BE2C (cell line): ENCODE measurements around the gene TNFSF12.

Experiments
- DNase-seq: peaks from one replicate; pipeline ENCODE4 v3.0.0-alpha.2; 2020
- H3K27me3 ChIP-seq: fragments of 250-450 bp; sonication (Bioruptor Pico); 2 replicates; pipeline ENCODE4 v1.5.1; 2020; ENCODE audit warnings: mild to moderate bottlenecking
- H3K36me3 ChIP-seq: fragments of 250-450 bp; sonication (Bioruptor Pico); 2 replicates; pipeline ENCODE4 v1.5.1; 2020; ENCODE audit warnings: mild to moderate bottlenecking
- H3K4me1 ChIP-seq: fragments of 250-450 bp; sonication (Bioruptor Pico); 2 replicates; pipeline ENCODE4 v1.5.1; 2020
- H3K4me3 ChIP-seq: 2 replicates; pipeline ENCODE4 v1.5.1; 2011; ENCODE audit warnings: low read depth, low read length
- H3K9me3 ChIP-seq: fragments of 250-450 bp; sonication (Bioruptor Pico); 2 replicates; pipeline ENCODE4 v1.5.1; 2020
- CTCF ChIP-seq: IDR thresholded peaks from 2 replicates; pipeline ENCODE4 v1.5.1; 2012; ENCODE audit warnings: mild to moderate bottlenecking, low read depth, low read length

TNFSF12 gene

GRCh38 chr17:7555320-7555948 lies 6.6 kb downstream of the TNFSF12 start:
- no peak for TF ChIP-seq CTCF
- H3K36me3 ChIP-seq = no peaks in the 10 kb centered on the region
- no peaks in the 10 kb centered on the region for H3K9me3 ChIP-seq
- no peaks in the 10 kb centered on the region; the same call in 1 of the 2 replicates for H3K4me1 ChIP-seq
- DNase-seq = no peak
- H3K27me3 ChIP-seq = no peaks in the 10 kb centered on the region
- H3K4me3 ChIP-seq = no peak overlapping the region

GRCh38 chr17:7556627-7557026 lies 7.8 kb downstream of the TNFSF12 start:
- H3K4me3 ChIP-seq = no peak overlapping the region
- no peak for TF ChIP-seq CTCF

GRCh38 chr17:7557147-7557764 lies 8.4 kb downstream of the TNFSF12 start:
- no peaks in the 10 kb centered on the region for H3K36me3 ChIP-seq
- no peaks in the 10 kb centered on the region for H3K9me3 ChIP-seq
- H3K27me3 ChIP-seq = no peaks in the 10 kb centered on the region
- TF ChIP-seq CTCF = no peak
- H3K4me3 ChIP-seq = no peak overlapping the region
- no peak for DNase-seq
- no peaks in the 10 kb centered on the region; the same call in 1 of the 2 replicates for H3K4me1 ChIP-seq

More at GRCh38 chr17:7556627-7557026, 7.8 kb downstream of the TNFSF12 start:
- DNase-seq = no peak
- no peaks in the 10 kb centered on the region for H3K27me3 ChIP-seq
- no peaks in the 10 kb centered on the region for H3K9me3 ChIP-seq
- no peaks in the 10 kb centered on the region for H3K36me3 ChIP-seq
- H3K4me1 ChIP-seq = no peaks in the 10 kb centered on the region; the same call in 1 of the 2 replicates

GRCh38 chr17:7557775-7558543 lies 9.1 kb downstream of the TNFSF12 start:
- Histone ChIP-seq H3K36me3 (no peaks in the 10 kb centered on the region), H3K4me3 (no peak overlapping the region), H3K27me3 (no peaks in the 10 kb centered on the region), H3K4me1 (no peaks in the 10 kb centered on the region; the same call in 1 of the 2 replicates), H3K9me3 (no peaks in the 10 kb centered on the region)
- peak; percentile 38 for DNase-seq
- TF ChIP-seq CTCF = no peak

GRCh38 chr17:7558544-7559319 lies 9.9 kb downstream of the TNFSF12 start, which contains the start of gene TNFSF13:
TSS of gene TNFSF13 (plus strand) at chr17:7558750. CDS start at chr17:7559040, 290 bp downstream.
- H3K4me3 ChIP-seq = no peak within 1 kb of the TSS
- no peaks in the 10 kb centered on the region for H3K9me3 ChIP-seq
- no peaks in the 10 kb centered on the region; the same call in 1 of the 2 replicates for H3K4me1 ChIP-seq
- TF ChIP-seq CTCF = no peak
- no peaks in the 10 kb centered on the region for H3K36me3 ChIP-seq
- DNase-seq = no peak
- no peaks in the 10 kb centered on the region for H3K27me3 ChIP-seq
